D721Med (cell line): ENCODE measurements around the gene EOGT.

ENCODE experiments used
- DNase-seq: peaks from one replicate; pipeline ENCODE4 v3.0.0; 2011; ENCODE audit warnings: low spot score; ENCODE audit not compliant: insufficient read length
- FAIRE-seq: peaks from 2 replicates; lab custom pipeline; 2011; peaks lifted over from hg19 to GRCh38; lab: Jason Lieb, UNC
- TF ChIP-seq, protein P1 (sequence below): IDR thresholded peaks from 2 replicates; pipeline ENCODE4 v1.5.1; 2012; ENCODE audit warnings: mild to moderate bottlenecking, control low read depth; ENCODE audit not compliant: insufficient read depth; ENCODE audit errors: missing control alignments

The EOGT gene

DNA sequence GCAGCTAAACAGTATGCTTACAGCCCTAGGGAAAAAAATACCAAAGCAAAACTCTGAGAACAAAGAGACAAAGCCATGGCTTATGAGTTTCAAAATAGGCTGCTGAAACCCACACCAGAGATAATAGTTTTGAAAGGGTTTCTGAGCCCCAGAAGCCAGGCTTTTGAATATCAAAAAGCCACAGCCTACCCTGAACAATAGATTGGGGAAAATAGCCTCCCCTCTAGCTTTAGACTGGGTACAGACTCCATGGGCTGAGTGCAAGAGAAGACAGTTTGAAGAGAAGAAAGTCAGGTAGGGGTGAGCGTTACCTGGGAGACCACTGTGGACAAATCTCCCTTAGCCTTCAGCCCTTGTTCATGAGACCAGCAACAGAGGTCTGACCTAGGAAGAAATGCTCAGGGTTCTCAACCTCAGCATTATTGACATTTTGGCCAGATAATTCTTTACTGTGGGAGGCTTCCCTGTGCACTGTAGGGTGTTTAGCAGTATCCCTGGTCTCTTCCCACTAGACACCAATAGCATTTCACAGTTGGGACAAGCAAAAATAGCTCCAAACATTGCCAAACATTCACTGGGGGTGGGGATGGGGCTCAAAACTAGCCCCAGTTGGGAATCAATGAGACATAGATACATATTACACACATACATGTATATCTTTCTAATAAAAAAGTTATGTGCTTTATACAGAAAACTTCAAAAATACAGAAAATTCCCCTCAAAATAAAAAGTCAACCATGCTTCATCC lies 69.6 kb downstream of the EOGT start:
- TF ChIP-seq, protein P1, sequence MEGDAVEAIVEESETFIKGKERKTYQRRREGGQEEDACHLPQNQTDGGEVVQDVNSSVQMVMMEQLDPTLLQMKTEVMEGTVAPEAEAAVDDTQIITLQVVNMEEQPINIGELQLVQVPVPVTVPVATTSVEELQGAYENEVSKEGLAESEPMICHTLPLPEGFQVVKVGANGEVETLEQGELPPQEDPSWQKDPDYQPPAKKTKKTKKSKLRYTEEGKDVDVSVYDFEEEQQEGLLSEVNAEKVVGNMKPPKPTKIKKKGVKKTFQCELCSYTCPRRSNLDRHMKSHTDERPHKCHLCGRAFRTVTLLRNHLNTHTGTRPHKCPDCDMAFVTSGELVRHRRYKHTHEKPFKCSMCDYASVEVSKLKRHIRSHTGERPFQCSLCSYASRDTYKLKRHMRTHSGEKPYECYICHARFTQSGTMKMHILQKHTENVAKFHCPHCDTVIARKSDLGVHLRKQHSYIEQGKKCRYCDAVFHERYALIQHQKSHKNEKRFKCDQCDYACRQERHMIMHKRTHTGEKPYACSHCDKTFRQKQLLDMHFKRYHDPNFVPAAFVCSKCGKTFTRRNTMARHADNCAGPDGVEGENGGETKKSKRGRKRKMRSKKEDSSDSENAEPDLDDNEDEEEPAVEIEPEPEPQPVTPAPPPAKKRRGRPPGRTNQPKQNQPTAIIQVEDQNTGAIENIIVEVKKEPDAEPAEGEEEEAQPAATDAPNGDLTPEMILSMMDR: no peak
- FAIRE-seq: no peak
- no peak for DNase-seq

DNA sequence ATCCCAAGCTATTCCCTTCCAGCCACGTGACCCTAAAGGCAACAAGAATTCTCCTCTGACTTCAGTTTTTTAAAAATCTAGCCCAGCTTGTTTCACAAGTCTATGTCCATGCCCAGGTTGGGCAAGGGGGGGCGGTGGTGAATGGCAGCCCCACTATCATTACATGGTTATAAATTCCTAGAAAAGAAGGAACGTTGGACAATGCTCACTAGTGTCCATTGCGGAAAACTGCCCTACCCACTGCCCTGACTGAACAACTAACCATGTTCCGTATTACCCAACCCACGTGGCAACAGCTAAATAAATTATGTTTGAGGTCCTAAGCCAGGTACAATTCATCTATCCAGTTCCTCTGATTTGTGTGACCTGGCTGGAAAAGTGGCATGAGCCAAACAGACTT lies 72.4 kb downstream of the EOGT start:
- TF ChIP-seq, protein P1: no peak
- FAIRE-seq: no peak

DNA sequence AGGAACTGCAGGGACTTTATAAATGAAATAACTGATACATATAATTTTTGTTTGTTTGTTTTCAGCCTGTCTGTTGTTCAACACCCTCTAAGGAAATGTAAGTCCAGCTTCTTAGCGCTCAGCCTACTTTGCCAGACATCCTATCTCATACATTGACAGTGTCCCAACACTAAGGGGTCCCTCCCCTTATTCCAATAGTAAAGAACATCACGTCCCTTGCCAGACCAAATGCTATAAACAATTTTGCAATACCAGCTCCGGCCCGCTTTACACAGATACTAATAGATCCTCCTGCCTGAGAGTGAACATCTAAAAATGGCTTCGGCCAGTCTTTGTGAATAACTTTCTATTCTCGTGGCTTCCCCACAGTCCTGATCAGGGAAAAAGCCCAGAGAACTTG lies 76.6 kb downstream of the EOGT start:
- DNase-seq: no peak
- no peak for FAIRE-seq
- TF ChIP-seq, protein P1: no peak

More for the DNA sequence above, 72.4 kb downstream of the EOGT start:
- DNase-seq: no peak

GRCh38 chr3:68935778-68936177 lies 77.7 kb downstream of the EOGT start:
- FAIRE-seq: no peak
- DNase-seq: no peak
- TF ChIP-seq, protein P1: no peak

DNA sequence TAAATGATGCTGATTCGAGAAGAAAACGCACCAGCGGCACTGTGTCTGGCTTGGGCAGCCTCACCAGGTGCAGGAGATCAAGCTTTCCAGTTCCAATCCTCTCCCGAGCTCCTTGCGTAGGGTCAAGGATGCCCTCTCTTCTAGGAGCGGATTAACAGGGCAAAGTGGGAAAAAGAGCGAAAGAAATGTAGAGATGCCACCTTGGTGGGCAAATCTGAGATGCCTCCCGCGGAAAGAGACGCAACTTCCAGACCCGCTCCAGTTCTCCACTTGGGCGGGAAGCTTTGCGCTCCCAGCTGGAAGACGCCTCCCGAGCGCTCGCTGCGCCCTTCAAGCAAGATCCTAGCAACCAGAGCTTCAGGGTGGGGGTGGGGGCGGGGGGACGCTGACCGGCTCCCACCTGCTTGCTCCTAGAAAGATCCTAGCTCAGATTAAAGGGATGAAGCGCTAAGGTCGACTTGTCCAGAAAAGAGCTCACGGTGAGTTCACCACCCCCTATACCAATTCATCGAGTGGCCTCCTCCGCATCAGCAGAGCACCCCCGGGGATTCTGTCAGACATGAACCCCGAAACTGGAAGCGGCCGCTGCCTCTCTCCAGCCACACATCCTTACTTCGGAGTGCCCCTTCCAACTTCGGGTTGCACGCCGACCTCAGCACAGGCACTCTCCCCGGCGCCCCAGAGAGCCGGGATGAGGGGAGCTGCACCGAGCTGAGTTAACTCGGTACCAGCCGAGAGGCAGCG lies 81.9 kb downstream of the EOGT start:
- FAIRE-seq (no peak), DNase-seq (no peak)
- TF ChIP-seq, protein P1: no peak
